ENCODE results near the gene C1orf94. TPM values are rescaled to one million over a fixed set of nuclear protein-coding genes. Genes with fewer than 3 reads are reported as not detected.
"Not testable (repeated sequence)": the region's sequence is repeated elsewhere in the genome, so short reads cannot be mapped to it uniquely, and the experiment has no call there.

The C1orf94 gene
- total RNA-seq, 1 donor from 2014 or later: not detected

GRCh38 chr1:34164771-34165391 lies 11.8 kb upstream of the C1orf94 start, which contains the start of gene CSMD2:
CSMD2 (minus strand) TSS chr1:34165230; CDS start chr1:34165097, 133 bp downstream.
- DNase-seq: peak; percentile 69

- DNase-seq: no peak
Measured at GRCh38 chr1:34165422-34165921, 11.2 kb upstream of the C1orf94 start.

- DNase-seq: no peak
Measured at GRCh38 chr1:34166191-34166624, 10.5 kb upstream of the C1orf94 start.

GRCh38 chr1:34166625-34167361 lies 9.9 kb upstream of the C1orf94 start:
- DNase-seq: peak; percentile 47

GRCh38 chr1:34167389-34167788 lies 9.3 kb upstream of the C1orf94 start:
- DNase-seq: no peak

- DNase-seq: no peak
Measured at GRCh38 chr1:34175744-34176143, 963 bp upstream of the C1orf94 start.

GRCh38 chr1:34178072-34178471 lies 1.4 kb downstream of the C1orf94 start:
- DNase-seq: no peak

- not testable (repeated sequence) for DNase-seq
Measured at GRCh38 chr1:34183381-34183780, 6.7 kb downstream of the C1orf94 start.

GRCh38 chr1:34186741-34187494 lies 10.2 kb downstream of the C1orf94 start:
- DNase-seq: no peak

GRCh38 chr1:34188418-34188817 lies 11.7 kb downstream of the C1orf94 start:
- no peak for DNase-seq

- DNase-seq: no peak
Measured at GRCh38 chr1:34188985-34189384, 12.3 kb downstream of the C1orf94 start.

- no peak for DNase-seq
Measured at GRCh38 chr1:34190692-34191091, 14.0 kb downstream of the C1orf94 start.

- no peak for DNase-seq
Measured at GRCh38 chr1:34192621-34193020, 15.9 kb downstream of the C1orf94 start.

GRCh38 chr1:34199927-34200326 lies 23.2 kb downstream of the C1orf94 start:
- DNase-seq: no peak

GRCh38 chr1:34212673-34213072 lies 36.0 kb downstream of the C1orf94 start:
- no peak for DNase-seq

GRCh38 chr1:34213956-34214355 lies 37.2 kb downstream of the C1orf94 start:
- no peak for DNase-seq

- DNase-seq: no peak
Measured at GRCh38 chr1:34231441-34231840, 54.7 kb downstream of the C1orf94 start.

- no peak for DNase-seq
Measured at GRCh38 chr1:34235594-34235993, 58.9 kb downstream of the C1orf94 start.

GRCh38 chr1:34236089-34236488 lies 59.4 kb downstream of the C1orf94 start:
- no peak for DNase-seq

- DNase-seq: no peak
Measured at GRCh38 chr1:34237151-34237815, 60.6 kb downstream of the C1orf94 start.

- no peak for DNase-seq
Measured at GRCh38 chr1:34245967-34246366, 69.3 kb downstream of the C1orf94 start.

- DNase-seq: no peak
Measured at GRCh38 chr1:34250342-34250741, 73.6 kb downstream of the C1orf94 start.
